GM19463 (cell line): ENCODE measurements around the gene ITGA11.

Experiments used
- ATAC-seq: cut with Tn5 transposase; IDR thresholded peaks from one replicate; pipeline ENCODE4 v1.9.1; 2021; ENCODE audit warnings: mild to moderate bottlenecking, moderate library complexity; ENCODE audit not compliant: unreplicated experiment

The ITGA11 gene

GRCh38 chr15:68449389-68449788, 17.4 kb upstream of the ITGA11 start:
- ATAC-seq = no peak

- ATAC-seq = no peak
These were observed 16.2 kb upstream of the ITGA11 start for GRCh38 chr15:68447976-68448755.

- no peak for ATAC-seq
These were observed 15.2 kb upstream of the ITGA11 start for GRCh38 chr15:68447209-68447608.

GRCh38 chr15:68445351-68445750, 13.4 kb upstream of the ITGA11 start:
- no peak for ATAC-seq

- no peak for ATAC-seq
These were observed 12.4 kb upstream of the ITGA11 start for GRCh38 chr15:68444336-68444735.

- ATAC-seq = no peak
These were observed 10.9 kb upstream of the ITGA11 start for GRCh38 chr15:68442903-68443302.

GRCh38 chr15:68442041-68442440, 10.1 kb upstream of the ITGA11 start:
- no peak for ATAC-seq

GRCh38 chr15:68441045-68441743, 9.2 kb upstream of the ITGA11 start:
- ATAC-seq = no peak

- ATAC-seq = no peak
These were observed 8.2 kb upstream of the ITGA11 start for GRCh38 chr15:68440136-68440535.

- no peak for ATAC-seq
These were observed 7.5 kb upstream of the ITGA11 start for GRCh38 chr15:68439506-68439905.

- ATAC-seq = no peak
These were observed 4.7 kb upstream of the ITGA11 start for GRCh38 chr15:68436680-68437079.

- ATAC-seq = no peak
These were observed 4.0 kb upstream of the ITGA11 start for GRCh38 chr15:68435966-68436365.

- no peak for ATAC-seq
These were observed 2.1 kb upstream of the ITGA11 start for GRCh38 chr15:68434021-68434420.

- ATAC-seq = no peak
These were observed 1.6 kb upstream of the ITGA11 start for GRCh38 chr15:68433551-68433950.

- no peak for ATAC-seq
These were observed 590 bp upstream of the ITGA11 start for GRCh38 chr15:68432441-68433064.

GRCh38 chr15:68431037-68431791, 749 bp downstream of the ITGA11 start:
- ATAC-seq = no peak

GRCh38 chr15:68430471-68431036, 1.4 kb downstream of the ITGA11 start:
- ATAC-seq = no peak

GRCh38 chr15:68429691-68430470, 2.1 kb downstream of the ITGA11 start:
- no peak for ATAC-seq

GRCh38 chr15:68428431-68428940, 3.5 kb downstream of the ITGA11 start:
- ATAC-seq = no peak

- ATAC-seq = no peak
These were observed 4.0 kb downstream of the ITGA11 start for GRCh38 chr15:68427963-68428362.
